Muscle of back (tissue), 11 donors: ENCODE data around the gene TBC1D16. TPM values are rescaled to one million over a fixed set of nuclear protein-coding genes. Genes with fewer than 3 reads are reported as not detected.

Source experiments
- DNase-seq, 3 donors: peaks; one replicate each; pipeline versions ENCODE4 v3.0.0 to v3.0.0-alpha.2; 2013
- polyA plus RNA-seq, 10 donors: library from polyadenylated mRNA; unstranded; fragments of 120-200 nt; gene quantifications; one replicate each; pipeline ENCODE4 v1.2.1, GENCODE V29; 2013; ENCODE audit not compliant: insufficient read length in 10 of 10

Gene TBC1D16
- polyA plus RNA-seq, 10 donors = 25.0 to 38.9 (median 29.8) TPM

GRCh38 chr17:79892457-79893241, 143.0 kb downstream of the TBC1D16 start:
- no peak for DNase-seq

- no peak for DNase-seq
Observed at GRCh38 chr17:79891113-79891730, 144.4 kb downstream of the TBC1D16 start.

GRCh38 chr17:79890706-79891105, 145.0 kb downstream of the TBC1D16 start:
- peak in 1 of 3 donors; percentile 37 for DNase-seq

GRCh38 chr17:79888811-79889634, 146.6 kb downstream of the TBC1D16 start:
- no peak for DNase-seq

- no peak for DNase-seq
Observed at GRCh38 chr17:79888009-79888540, 147.6 kb downstream of the TBC1D16 start.

GRCh38 chr17:79887451-79887991, 148.2 kb downstream of the TBC1D16 start:
- DNase-seq = no peak

GRCh38 chr17:79883202-79883601, 152.5 kb downstream of the TBC1D16 start:
- no peak for DNase-seq

Other genes with a start within 250 kb of the TBC1D16 start
- 1 to 10 TPM; 3.5 to 7.4 (median 5.5) TPM for gene CBX8, start 238.8 kb downstream of the TBC1D16 start, polyA plus RNA-seq
- 10 to 100 TPM in 3 of 10 donors, 1 to 10 TPM in 7; 5.7 to 11.7 (median 8.3) TPM for gene CBX4, start 196.4 kb downstream of the TBC1D16 start, polyA plus RNA-seq
- 1 to 10 TPM; 2.7 to 8.6 (median 4.2) TPM for gene CCDC40, start 770 bp upstream of the TBC1D16 start, polyA plus RNA-seq
- 10 to 100 TPM; 17.6 to 42.7 (median 23.1) TPM for gene GAA, start 65.7 kb upstream of the TBC1D16 start, polyA plus RNA-seq
- 10 to 100 TPM; 56.9 to 87.8 (median 68.4) TPM for gene EIF4A3, start 111.3 kb upstream of the TBC1D16 start, polyA plus RNA-seq
- under 1 TPM; 0.28 to 0.94 (median 0.71) TPM for gene CARD14, start 134.2 kb upstream of the TBC1D16 start, polyA plus RNA-seq
- gene SGSH, start 184.5 kb upstream of the TBC1D16 start, polyA plus RNA-seq = 10 to 100 TPM; 16.1 to 22.9 (median 17.7) TPM
- 10 to 100 TPM in 2 of 10 donors, 1 to 10 TPM in 8; 7.3 to 12.6 (median 9.2) TPM for gene SLC26A11, start 184.6 kb upstream of the TBC1D16 start, polyA plus RNA-seq
- 10 to 100 TPM; 23.7 to 58.7 (median 36.2) TPM for gene RNF213, start 225.0 kb upstream of the TBC1D16 start, polyA plus RNA-seq